ENCODE measurements around the gene PLK3. TPM values are rescaled to one million over a fixed set of nuclear protein-coding genes. Genes with fewer than 3 reads are reported as not detected.
"Not testable (repeated sequence)": the region's sequence is repeated elsewhere in the genome, so short reads cannot be mapped to it uniquely, and the experiment has no call there.

The PLK3 gene
- total RNA-seq, 2 donors from 2014 or later, result 27.4 to 64.3 TPM

DNA sequence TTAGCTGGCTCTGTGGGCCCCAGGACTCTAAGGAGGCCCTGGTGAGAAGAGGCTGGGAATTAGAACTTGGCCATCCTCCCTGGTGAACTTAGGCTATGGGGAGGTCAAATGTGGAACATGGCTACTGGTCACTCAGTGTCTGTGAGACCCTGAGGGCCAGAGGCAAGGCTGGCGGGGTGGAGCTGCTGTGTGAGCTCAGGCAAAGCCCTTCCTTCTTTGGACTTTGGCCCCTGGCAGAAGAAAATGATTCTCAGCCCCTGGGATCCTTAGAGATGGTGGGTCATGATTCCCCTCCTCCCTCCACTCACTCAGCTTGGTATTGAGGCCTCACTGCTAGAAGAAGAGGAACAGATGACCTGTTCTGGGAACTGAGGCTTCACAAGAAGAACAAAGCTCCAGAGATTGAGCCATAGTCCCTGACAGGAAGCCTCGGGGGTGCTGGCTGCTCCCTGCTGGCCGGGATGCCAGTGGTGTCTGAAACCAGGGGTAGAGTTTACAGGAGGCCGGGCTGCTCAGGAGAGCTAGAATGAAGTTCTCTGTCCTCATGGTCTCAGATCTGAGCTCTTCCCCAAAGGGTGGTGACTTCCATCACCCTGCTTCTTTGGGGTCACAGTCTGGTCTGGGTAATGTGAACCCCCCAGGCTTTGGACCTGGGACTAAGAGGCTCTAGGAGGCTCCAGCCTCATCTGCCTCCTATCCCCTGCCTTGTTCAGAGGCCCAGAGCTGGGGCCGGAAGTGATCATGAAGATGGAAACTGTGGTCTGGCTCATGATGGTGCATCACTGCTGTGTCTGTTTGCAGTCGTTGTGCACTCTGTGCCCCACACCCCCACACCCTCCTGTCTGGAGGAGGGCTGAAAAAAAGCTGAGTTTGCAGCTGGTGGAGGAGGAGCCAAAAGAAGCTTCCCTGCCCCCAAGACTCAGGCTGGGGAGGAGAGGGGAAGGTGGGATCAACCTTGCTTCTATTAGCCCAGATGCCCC lies 9.1 kb downstream of the PLK3 start:
- H3K36me3 Mint-ChIP-seq, result no peaks in the 10 kb centered on the region
- H3K9me3 Mint-ChIP-seq, result no peaks in the 10 kb centered on the region
- peaks cover 38 to 44% of the 10 kb centered on the region in 2 donors for H3K4me1 Mint-ChIP-seq (ENCODE audit: low read depth in 2 of 2)
- no peaks in the 10 kb centered on the region for H3K27me3 Mint-ChIP-seq
- ATAC-seq, result peak; percentile 81 to 88
- peak; percentile 86 for DNase-seq (ENCODE audit: low spot score)
- H3K4me3 Mint-ChIP-seq, result peak overlapping the region; percentile 79
- peak overlapping the region; percentile 97 for H3K27ac Mint-ChIP-seq

DNA sequence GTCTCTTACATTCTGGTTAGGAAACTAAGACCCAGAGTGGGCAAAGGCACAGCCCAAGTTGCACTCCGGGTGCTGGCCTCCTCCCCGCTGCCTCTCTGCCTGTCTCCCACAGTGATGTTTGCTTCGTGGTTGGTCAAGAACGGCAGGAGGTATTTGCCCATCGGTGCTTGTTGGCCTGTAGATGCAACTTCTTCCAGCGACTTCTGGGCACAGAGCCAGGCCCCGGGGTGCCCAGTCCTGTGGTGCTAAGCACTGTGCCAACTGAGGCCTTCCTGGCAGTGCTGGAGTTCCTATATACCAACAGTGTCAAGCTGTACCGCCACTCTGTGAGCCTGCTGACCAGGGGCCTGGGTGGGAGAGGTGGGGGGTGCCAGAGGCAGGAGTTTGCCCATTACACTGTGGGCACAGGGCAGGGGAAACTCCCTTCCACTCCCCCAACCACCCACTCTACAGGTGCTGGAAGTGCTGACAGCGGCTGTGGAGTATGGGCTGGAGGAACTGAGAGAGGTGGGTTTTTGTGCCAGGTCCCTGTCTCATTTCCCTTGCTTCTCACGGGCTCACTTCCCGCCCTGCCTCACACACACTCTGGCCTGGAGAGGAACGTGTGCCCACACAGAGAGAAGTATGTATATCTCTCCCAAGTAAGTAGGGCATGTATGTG lies 10.1 kb downstream of the PLK3 start:
- H3K36me3 Mint-ChIP-seq, result no peaks in the 10 kb centered on the region
- H3K4me1 Mint-ChIP-seq (ENCODE audit: low read depth in 2 of 2), result peaks cover 44 to 53% of the 10 kb centered on the region in 2 donors
- no peaks in the 10 kb centered on the region for H3K9me3 Mint-ChIP-seq
- H3K4me3 Mint-ChIP-seq, result peak overlapping the region; percentile 12
- H3K27ac Mint-ChIP-seq, result peak overlapping the region; percentile 97
- no peak for ATAC-seq
- DNase-seq (ENCODE audit: low spot score), result no peak
- no peaks in the 10 kb centered on the region for H3K27me3 Mint-ChIP-seq

DNA sequence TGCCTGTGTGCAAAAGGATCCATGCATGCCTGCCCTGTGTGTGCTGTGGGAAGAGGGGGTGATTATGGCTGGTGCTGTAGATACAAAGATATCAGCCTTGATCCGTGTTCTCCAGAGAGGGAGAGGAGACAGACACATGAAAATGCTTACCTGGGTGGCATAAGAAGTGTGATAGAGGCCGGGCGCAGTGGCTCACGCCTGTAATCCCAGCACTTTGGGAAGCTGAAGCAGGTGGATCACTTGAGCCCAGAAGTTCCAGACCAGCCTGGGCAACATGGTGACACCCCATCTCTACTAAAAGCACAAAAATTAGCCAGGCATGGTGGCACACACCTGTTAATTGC lies 10.6 kb downstream of the PLK3 start:
- not testable (repeated sequence) for H3K9me3 Mint-ChIP-seq; DNase-seq (ENCODE audit: low spot score); H3K27me3 Mint-ChIP-seq; H3K36me3 Mint-ChIP-seq; ATAC-seq
- Mint-ChIP-seq H3K4me3 (peak overlapping the region; percentile 12), H3K4me1 (ENCODE audit: low read depth in 2 of 2) (peaks cover 46 to 55% of the 10 kb centered on the region in 2 donors), H3K27ac (peak overlapping the region; percentile 97)

DNA sequence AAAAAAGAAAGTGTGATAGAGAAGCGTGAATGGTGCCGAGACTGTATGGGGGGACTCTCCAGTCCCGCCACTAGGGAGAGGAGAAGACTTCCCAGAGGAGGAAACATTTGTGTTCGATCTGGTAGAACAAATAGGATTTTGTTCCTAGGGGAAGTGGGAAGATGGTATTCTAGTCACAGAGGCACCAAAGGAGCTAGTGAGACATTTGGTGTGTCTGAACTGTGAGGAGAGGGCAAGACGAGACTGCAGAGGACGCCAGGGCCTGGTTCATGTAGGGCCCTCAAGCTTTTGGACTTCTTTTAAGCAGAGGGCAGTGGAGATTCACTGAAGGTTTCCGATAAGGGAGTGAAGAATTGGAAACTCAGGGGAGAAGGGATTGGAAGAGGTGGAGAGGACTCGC lies 11.1 kb downstream of the PLK3 start:
- no peak overlapping the region for H3K4me3 Mint-ChIP-seq
- H3K27me3 Mint-ChIP-seq, result no peaks in the 10 kb centered on the region
- H3K9me3 Mint-ChIP-seq, result no peaks in the 10 kb centered on the region
- H3K4me1 Mint-ChIP-seq (ENCODE audit: low read depth in 2 of 2), result peaks cover 46 to 55% of the 10 kb centered on the region in 2 donors
- H3K36me3 Mint-ChIP-seq, result no peaks in the 10 kb centered on the region
- ATAC-seq (no peak), DNase-seq (ENCODE audit: low spot score) (no peak)
- peak overlapping the region; percentile 97 for H3K27ac Mint-ChIP-seq

DNA sequence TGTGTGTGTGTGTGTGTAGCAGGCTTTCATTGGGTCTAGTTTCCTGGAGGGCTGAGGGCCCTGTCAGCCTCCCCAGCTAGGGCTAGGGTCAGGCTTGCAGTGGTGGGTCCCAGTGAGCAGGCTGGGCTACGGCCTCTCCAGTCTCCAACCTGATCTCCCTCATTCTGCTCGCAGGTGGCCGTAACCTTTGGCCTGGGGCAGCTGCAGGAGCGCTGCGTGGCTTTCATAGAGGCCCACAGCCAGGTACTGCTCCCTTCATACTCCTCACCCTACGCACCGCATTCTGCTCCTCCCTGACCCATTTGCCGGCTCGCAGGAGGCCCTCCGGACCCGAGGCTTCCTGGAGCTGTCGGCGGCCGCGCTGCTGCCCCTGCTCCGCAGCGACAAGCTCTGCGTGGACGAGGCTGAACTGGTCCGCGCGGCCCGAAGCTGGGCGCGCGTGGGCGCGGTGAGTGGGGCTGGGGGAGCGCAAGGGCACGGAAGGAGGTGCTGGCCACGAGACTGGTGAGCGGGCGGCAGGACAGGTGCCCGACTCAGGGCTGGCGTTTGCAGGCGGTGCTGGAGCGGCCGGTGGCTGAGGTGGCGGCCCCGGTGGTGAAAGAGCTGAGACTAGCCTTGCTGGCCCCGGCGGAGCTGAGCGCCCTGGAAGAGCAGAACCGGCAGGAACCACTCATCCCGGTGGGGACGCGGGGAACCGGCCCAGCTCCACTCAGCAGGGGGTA lies 12.8 kb downstream of the PLK3 start:
- ATAC-seq, result no peak
- no peak overlapping the region for H3K4me3 Mint-ChIP-seq
- H3K9me3 Mint-ChIP-seq, result no peaks in the 10 kb centered on the region
- peaks cover 41 to 49% of the 10 kb centered on the region in 2 donors for H3K4me1 Mint-ChIP-seq (ENCODE audit: low read depth in 2 of 2)
- H3K36me3 Mint-ChIP-seq, result no peaks in the 10 kb centered on the region
- H3K27me3 Mint-ChIP-seq, result no peaks in the 10 kb centered on the region
- peak overlapping the region in 1 of 2 donors; percentile 97 for H3K27ac Mint-ChIP-seq
- no peak for DNase-seq (ENCODE audit: low spot score)

DNA sequence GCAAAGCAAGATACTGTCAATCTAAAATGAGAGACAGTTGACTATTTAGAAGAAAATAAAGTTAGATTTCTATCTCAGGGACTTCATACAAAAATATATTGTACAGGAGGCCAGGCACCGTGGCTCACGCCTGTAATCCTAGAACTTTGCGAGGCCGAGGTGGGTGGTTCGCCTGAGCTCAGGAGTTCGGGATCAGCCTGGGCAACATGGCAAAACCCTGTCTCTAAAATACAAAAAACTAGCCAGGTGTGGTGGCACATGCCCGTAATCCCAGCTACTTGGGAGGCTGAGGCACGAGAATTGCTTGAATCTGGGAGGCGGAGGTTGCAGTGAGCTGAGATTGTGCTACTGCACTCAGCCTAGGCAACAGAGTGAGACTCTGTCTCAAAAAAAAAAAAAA lies 15.7 kb downstream of the PLK3 start:
- not testable (repeated sequence) for H3K36me3 Mint-ChIP-seq; DNase-seq (ENCODE audit: low spot score); H3K27me3 Mint-ChIP-seq; ATAC-seq; H3K9me3 Mint-ChIP-seq
- Mint-ChIP-seq H3K4me1 (ENCODE audit: low read depth in 2 of 2) (peaks cover 49 to 57% of the 10 kb centered on the region in 2 donors), H3K27ac (peak overlapping the region; percentile 92 to 96), H3K4me3 (peak overlapping the region; percentile 99)

DNA sequence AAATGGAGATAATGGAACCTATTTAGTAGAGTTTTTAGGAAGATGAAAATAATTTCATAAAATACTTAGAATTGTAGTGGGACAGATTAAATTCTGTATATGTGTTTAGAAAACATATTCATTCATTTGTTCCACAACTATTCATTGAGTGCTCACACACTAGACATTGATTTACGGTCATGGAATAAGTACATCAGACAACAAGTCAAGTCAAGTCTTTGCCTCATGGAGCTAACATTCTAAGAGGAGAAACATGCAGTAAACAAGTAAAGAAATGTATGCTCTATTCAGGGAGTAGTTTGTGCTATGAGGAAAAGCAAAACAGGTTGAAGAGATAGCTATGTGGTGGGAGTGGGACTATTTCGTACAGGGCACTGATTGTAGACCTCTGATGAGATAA lies 17.1 kb downstream of the PLK3 start:
- ATAC-seq (no peak), DNase-seq (ENCODE audit: low spot score) (no peak)
- Mint-ChIP-seq H3K27me3 (no peaks in the 10 kb centered on the region), H3K36me3 (no peaks in the 10 kb centered on the region), H3K4me3 (peak overlapping the region; percentile 29), H3K9me3 (no peaks in the 10 kb centered on the region), H3K4me1 (ENCODE audit: low read depth in 2 of 2) (peaks cover 45 to 50% of the 10 kb centered on the region in 2 donors), H3K27ac (peak overlapping the region in 1 of 2 donors; percentile 100)

DNA sequence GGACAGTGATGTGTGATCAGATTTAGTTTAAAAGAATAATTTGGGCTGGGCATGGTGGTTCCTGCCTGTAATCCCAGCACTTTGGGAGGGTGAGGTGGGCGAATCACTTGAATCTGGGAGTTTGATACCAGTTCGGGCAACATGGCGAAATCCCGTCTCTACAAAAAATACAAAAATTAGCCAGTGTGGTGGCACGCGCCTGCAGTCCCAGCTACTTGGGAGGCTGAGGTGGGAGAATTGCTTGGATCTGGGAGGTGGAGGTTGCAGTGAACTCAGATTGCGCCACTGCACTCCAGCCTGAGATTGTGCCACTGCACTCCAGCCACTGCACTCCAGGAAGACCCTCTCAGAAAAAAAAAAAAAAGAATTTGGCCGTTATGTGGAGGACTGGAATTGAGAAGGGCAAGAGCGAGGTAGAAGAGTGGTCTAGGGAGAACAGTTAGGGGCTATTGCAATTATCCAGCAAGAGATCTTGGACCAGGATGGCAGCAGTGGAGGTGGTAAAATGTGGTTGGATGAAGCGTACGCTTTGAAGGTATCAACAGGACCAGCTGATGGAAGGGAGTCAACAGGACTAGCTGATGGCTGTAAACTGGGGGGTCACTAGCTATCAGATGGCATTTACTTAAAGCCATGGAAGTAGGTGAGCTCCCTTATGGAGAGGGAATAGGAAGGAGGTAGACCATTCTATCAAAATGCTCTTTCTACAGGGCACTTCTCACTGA lies 17.8 kb downstream of the PLK3 start:
- no peaks in the 10 kb centered on the region for H3K27me3 Mint-ChIP-seq
- no peaks in the 10 kb centered on the region for H3K9me3 Mint-ChIP-seq
- no peak for ATAC-seq
- H3K4me1 Mint-ChIP-seq (ENCODE audit: low read depth in 2 of 2), result peaks cover 45 to 50% of the 10 kb centered on the region in 2 donors
- DNase-seq (ENCODE audit: low spot score), result no peak
- H3K4me3 Mint-ChIP-seq, result peak overlapping the region; percentile 29
- H3K27ac Mint-ChIP-seq, result peak overlapping the region; percentile 100
- H3K36me3 Mint-ChIP-seq, result no peaks in the 10 kb centered on the region

DNA sequence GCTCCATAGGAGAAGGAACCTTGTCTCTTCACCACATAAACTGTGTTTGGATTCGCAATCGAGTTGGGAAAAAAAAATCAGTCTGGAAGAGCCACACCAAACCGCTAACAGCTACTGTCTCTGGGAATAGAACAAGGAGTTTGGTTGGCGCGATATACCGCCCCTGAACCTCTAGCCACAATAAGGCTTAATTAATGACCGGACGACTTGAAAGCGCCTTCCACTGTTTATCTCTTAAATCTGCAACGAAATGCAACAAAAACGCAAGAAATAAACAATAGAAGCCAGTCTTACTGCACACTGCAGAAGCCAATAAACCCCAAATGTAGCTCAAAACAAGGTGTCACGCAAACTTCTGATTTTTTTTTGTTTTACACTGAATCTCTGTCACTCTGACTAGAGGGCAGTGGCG lies 19.0 kb downstream of the PLK3 start:
- Mint-ChIP-seq H3K4me3 (peak overlapping the region; percentile 94), H3K9me3 (no peaks in the 10 kb centered on the region), H3K4me1 (ENCODE audit: low read depth in 2 of 2) (peaks cover 40 to 46% of the 10 kb centered on the region in 2 donors), H3K36me3 (no peaks in the 10 kb centered on the region), H3K27ac (peak overlapping the region; percentile 100), H3K27me3 (no peaks in the 10 kb centered on the region)
- no peak for DNase-seq (ENCODE audit: low spot score)
- ATAC-seq, result no peak

DNA sequence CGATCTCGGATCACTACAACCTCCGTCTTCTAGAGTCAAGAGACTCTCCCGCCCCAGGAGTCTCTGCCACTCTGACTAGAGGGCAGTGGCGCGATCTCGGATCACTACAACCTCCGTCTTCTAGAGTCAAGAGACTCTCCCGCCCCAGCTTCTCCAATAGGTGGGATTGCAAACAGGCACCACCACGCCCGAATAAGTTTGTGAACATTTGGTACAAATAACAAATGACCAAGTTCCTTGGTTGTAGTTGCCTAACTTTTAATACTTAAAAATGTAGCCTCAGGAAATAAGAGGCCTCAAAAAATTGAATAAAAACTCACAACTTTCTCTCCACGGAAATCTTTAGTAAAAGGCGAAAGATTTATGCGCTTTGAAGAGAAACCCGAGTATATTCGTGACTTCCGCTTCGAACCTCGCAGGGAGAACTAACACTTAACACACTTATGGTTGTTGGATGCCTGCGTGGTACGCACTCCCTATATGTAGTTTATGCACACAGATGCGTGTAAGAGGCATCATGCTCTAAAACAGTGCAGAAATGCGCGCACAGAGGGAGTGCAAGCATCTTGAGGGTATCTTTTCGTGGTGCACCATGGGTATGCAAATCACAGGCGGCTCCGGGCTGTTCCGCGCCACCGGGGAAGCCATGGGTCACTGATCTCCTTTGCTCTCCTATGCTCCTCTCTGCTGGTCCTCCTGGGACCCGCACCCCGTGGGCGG lies 19.6 kb downstream of the PLK3 start:
- peaks cover 39 to 41% of the 10 kb centered on the region in 2 donors for H3K4me1 Mint-ChIP-seq (ENCODE audit: low read depth in 2 of 2)
- H3K27me3 Mint-ChIP-seq, result no peaks in the 10 kb centered on the region
- DNase-seq (ENCODE audit: low spot score) (peak; percentile 91), ATAC-seq (peak; percentile 94 to 95)
- H3K9me3 Mint-ChIP-seq, result no peaks in the 10 kb centered on the region
- H3K4me3 Mint-ChIP-seq, result peak overlapping the region; percentile 94
- H3K27ac Mint-ChIP-seq, result peak overlapping the region; percentile 100
- H3K36me3 Mint-ChIP-seq, result no peaks in the 10 kb centered on the region

DNA sequence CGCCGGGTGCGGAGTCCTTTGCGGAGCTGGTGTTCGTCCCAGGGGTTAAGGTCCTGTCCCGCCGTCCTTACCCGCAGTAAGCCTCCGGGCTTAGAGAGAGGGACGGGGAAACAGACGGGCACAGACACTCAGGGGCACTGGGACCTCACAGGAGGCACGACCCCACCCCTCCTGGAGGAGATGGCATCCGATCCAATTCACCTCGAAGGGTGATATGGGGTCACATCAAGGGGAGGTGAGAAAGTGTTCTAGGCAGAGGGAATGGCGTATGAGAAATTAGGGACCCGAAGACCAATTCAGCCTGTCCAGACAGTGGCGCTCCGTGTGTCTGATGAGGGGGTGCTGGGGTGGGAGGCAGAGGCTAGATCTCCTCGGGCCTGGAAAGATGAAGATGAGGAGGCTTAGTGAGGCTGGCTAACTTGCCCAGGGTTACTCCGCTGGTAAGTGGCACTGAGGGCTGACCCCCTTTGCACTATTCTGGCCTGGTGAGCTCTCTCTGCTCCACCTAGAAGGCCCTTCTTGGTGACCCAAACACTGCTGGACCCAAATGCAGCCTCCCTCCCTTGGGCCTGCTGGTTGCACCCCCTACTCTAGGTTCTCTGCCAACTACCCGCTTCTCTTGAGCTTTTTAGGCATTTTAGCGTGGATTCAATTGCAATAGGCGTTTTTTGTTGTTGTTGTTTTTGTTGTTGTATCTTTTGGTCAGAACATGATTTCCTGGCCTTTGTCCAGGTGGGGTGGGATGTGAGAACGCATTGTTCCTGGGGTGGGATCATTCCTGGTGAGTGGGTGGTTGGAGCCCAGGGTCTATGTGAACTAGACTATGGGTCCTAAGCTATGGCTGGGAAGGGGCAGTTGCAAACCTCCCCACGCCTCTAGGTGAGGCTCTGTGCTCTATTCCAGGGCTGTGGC lies 20.4 kb downstream of the PLK3 start:
- ATAC-seq (no peak), DNase-seq (ENCODE audit: low spot score) (no peak)
- Mint-ChIP-seq H3K27ac (peak overlapping the region; percentile 100), H3K4me3 (peak overlapping the region; percentile 94), H3K36me3 (no peaks in the 10 kb centered on the region), H3K27me3 (no peaks in the 10 kb centered on the region), H3K4me1 (ENCODE audit: low read depth in 2 of 2) (peaks cover 33 to 34% of the 10 kb centered on the region in 2 donors), H3K9me3 (no peaks in the 10 kb centered on the region)

DNA sequence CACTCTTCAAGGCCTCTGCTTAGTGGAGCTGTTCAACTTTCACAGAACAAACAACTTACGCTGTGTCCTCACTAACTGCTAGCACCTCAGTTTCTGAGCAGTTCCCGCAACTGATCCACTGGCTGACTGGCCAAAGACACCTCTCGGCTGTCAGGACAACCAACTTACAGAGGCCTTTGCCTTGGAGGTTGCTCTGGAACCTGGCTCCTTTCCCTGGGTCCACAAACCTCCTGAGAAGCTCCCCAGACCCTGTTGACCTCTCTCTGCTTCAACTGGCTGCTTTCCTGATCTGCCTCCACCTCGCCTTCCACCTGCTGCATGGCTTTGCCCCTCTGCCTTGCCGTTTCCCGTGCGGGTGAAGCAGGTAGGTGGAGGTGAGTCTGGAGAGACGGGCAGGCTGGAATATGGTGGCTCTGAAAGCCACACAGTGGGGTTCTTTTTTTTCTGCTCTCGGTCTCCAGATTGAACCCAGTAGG lies 21.1 kb downstream of the PLK3 start:
- DNase-seq (ENCODE audit: low spot score) (no peak), ATAC-seq (no peak)
- H3K36me3 Mint-ChIP-seq, result no peaks in the 10 kb centered on the region
- H3K27ac Mint-ChIP-seq, result peak overlapping the region; percentile 100
- peaks cover 33 to 34% of the 10 kb centered on the region in 2 donors for H3K4me1 Mint-ChIP-seq (ENCODE audit: low read depth in 2 of 2)
- H3K27me3 Mint-ChIP-seq, result no peaks in the 10 kb centered on the region
- peak overlapping the region; percentile 94 for H3K4me3 Mint-ChIP-seq
- no peaks in the 10 kb centered on the region for H3K9me3 Mint-ChIP-seq
